Measurements from ENCODE around the gene C10orf62. TPM values are rescaled to one million over a fixed set of nuclear protein-coding genes. Genes with fewer than 3 reads are reported as not detected.

C10orf62 gene
- total and polyA plus RNA-seq, 2 of the 13 experiments (the other 11 are each of a cell fraction or from before 2014, with no cell fraction given): 0.61 to 1.6 TPM

GRCh38 chr10:97632949-97633884, 43.7 kb downstream of the C10orf62 start, which contains the start of gene MORN4 (continued):
- TF ChIP-seq TFAP4 (IDR thresholded peaks at IDR 0.05; ENCODE audit: borderline replicate concordance, low read depth): peak; percentile 7; the same call in 1 of the 2 replicates
- peak; percentile 71; the same call in 1 of the 2 replicates for TF ChIP-seq KMT2B (CRISPR knock-in tag; IDR thresholded peaks at IDR 0.05)
- 0 out of 2 replicates have a peak, but pooled peaks have one; percentile 33 for TF ChIP-seq ZNF510 (CRISPR knock-in tag; IDR thresholded peaks at IDR 0.05; ENCODE audit: low read depth)
- peak; percentile 54; the same call in 1 of the 2 replicates for TF ChIP-seq ZNF580 (CRISPR knock-in tag; IDR thresholded peaks at IDR 0.05; ENCODE audit: borderline replicate concordance, low read depth)
- TF ChIP-seq HOXD1 (CRISPR knock-in tag; IDR thresholded peaks at IDR 0.05): peak; percentile 26; the same call in 1 of the 2 replicates
- TF ChIP-seq TFE3 (CRISPR knock-in tag; IDR thresholded peaks at IDR 0.05): peak; percentile 41; the same call in 1 of the 2 replicates
- TF ChIP-seq ZFP36L1 (CRISPR knock-in tag; IDR thresholded peaks at IDR 0.05): no peak
- 0 out of 2 replicates have a peak, but pooled peaks have one; percentile 16 for TF ChIP-seq PHF21A (CRISPR knock-in tag; IDR thresholded peaks at IDR 0.05)
- no peak for TF ChIP-seq TOPORS (CRISPR knock-in tag; IDR thresholded peaks at IDR 0.05)
- no peak for TF ChIP-seq THYN1 (CRISPR knock-in tag; IDR thresholded peaks at IDR 0.05; ENCODE audit: borderline replicate concordance, low read depth)
- TF ChIP-seq AHR (CRISPR knock-in tag; IDR thresholded peaks at IDR 0.05): no peak
- 0 out of 2 replicates have a peak, but pooled peaks have one; percentile 21 for TF ChIP-seq GATA4 (IDR thresholded peaks at IDR 0.05; ENCODE audit: borderline replicate concordance, low read depth)
- TF ChIP-seq DZIP1 (CRISPR knock-in tag; IDR thresholded peaks at IDR 0.05): no peak
- peak; percentile 68 for TF ChIP-seq ZNF784 (CRISPR knock-in tag; IDR thresholded peaks at IDR 0.05; ENCODE audit: borderline replicate concordance)
- TF ChIP-seq SAP130 (CRISPR knock-in tag; IDR thresholded peaks at IDR 0.05; ENCODE audit: low read depth): peak; percentile 88
- TF ChIP-seq TRIM24 (CRISPR knock-in tag; IDR thresholded peaks at IDR 0.05): no peak
- TF ChIP-seq NKX3-1 (CRISPR knock-in tag; IDR thresholded peaks at IDR 0.05): 0 out of 2 replicates have a peak, but pooled peaks have one; percentile 21
- peak; percentile 67; the same call in 1 of the 2 replicates for TF ChIP-seq ZNF83 (CRISPR knock-in tag; IDR thresholded peaks at IDR 0.05; ENCODE audit: borderline replicate concordance)
- no peak for TF ChIP-seq ZNF337 (CRISPR knock-in tag; IDR thresholded peaks at IDR 0.05; ENCODE audit: borderline replicate concordance, low read depth)
- peak; percentile 82 for TF ChIP-seq KDM5B (CRISPR knock-in tag; IDR thresholded peaks at IDR 0.05; ENCODE audit: borderline replicate concordance)
- no peak for TF ChIP-seq GABPA (IDR thresholded peaks at IDR 0.05; ENCODE audit: low read depth, low read length)
- TF ChIP-seq GABPA (CRISPR knock-in tag; IDR thresholded peaks at IDR 0.05; ENCODE audit: low read depth): 0 out of 2 replicates have a peak, but pooled peaks have one; percentile 15
